HG03159 (cell line): ENCODE results near the gene NELFA.

Experiments
- ATAC-seq: cut with Tn5 transposase; IDR thresholded peaks from one replicate; pipeline ENCODE4 v1.9.1; 2021; ENCODE audit warnings: mild to moderate bottlenecking, moderate library complexity; ENCODE audit not compliant: unreplicated experiment

The NELFA gene

DNA sequence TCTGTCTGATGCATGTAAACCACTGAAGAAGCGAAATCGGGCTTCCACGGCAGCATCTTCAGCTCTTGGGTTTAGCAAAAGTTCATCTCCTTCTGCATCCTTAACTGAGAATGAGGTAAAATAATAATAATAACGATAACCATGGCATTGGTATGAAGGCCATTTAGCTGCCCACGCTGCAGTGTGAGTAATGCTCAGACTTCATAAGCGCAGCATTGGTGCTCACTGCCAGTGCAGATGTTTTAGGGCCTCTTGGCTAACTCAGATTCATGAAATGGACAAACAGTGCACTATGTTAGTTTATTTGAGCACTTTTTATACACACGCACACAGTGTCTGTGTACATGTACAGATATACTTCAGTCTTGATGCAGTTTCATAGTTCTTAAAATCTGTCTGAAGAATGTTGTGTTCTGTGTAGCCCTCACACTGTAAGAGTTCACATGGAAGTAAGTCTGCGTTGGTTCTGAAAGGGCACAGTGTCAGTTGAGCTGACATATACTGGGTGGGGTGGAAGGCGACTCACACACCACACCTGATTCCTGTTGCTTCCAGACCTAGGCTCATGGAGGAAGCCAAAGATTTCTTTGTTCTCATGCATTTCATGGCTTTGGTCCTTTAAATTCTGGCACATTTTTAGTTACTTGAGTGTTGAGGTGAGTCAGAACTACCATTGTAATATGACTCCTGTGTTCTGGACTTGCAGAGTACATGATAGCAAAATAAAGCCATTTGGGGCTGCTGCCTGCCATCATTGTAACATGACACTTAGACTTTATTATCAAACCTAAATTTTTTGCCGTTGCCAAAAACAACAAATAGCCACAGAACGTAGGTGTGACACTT, 68.9 kb downstream of the NELFA start:
- no peak for ATAC-seq

DNA sequence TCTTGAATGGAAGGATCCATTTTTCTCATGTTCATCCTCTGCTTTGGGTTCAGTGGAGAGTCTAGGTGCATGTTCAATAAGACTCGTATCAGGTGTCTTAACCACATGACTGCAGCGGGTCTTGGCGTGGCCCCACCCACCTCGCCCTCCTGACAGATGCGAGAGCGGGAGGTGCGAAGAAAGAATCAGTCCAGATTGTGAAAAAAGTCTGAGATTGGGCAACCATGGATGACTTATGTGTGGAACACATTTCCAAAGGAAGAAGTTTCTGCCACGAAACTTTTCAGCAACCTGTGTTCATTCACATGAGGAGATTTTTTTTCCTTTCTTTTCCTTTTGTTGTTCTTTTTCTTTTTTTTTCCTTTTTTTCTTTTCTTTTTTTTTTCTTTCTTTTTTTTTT, 70.7 kb downstream of the NELFA start:
- ATAC-seq = no peak

DNA sequence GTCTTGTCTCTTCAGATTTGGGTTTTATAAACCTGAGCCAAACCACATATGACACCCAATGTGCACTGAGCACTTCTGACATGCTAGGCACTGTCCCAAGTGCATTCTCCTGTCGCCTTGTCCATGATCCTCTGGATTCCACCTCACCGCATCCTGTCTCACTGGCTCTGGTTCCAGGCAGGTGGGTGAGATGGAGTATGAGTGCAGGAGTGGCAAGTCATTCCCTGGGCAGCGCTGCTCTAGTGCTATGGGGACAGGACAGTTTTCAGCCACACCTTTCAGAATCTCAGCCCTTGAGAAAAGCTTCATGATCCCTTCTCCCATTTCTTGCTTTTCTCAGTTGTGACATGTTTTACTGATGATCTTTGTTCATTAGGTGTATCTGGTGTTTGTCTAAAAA, 71.2 kb downstream of the NELFA start:
- ATAC-seq = no peak

DNA sequence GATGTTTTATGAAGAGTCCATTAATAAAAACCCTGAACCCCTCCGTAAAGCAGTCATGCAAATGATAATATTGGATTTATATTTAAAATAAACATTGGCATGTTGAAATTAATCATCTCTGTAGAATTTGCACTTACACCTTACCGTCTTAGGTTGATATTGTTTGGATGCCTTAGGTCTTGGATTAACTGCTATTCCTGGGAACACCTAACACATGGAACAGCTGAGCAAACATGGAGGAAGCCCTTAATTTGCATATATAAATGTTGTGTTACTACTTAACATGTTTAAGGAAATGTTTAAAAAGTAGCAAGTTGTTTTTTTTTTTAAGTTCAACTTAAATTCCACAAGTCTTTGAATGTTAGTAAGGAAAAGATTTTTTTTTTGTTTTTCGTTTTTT, 75.1 kb downstream of the NELFA start:
- ATAC-seq = no peak

DNA sequence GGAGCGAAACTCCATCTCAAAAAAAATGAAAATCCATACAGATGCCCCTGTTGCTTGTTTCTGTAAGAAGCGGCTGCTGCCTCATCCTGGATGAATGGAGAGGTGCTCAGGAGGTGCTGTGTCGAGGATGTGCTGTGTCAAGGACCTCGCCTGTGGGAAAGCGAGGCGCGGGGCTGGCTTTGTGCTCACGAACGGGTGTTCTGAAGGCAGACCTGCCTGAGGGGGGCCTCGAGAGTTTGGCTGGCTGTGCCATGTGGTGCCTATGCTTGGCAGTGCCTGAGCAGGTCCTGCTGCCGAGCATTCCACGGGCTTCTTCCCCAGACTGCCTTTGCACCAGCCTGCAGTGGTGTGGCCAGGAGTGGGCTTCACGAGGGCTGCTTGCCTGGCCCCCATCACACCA, 76.0 kb downstream of the NELFA start:
- ATAC-seq = no peak
